IMR-90 (cell line): ENCODE measurements around the gene WBP1L. TPM values are rescaled to one million over a fixed set of nuclear protein-coding genes. Genes with fewer than 3 reads are reported as not detected.

ENCODE experiments used
- ATAC-seq: fragments of 200-7000 bp; cut with Tn5 transposase; 2 replicates; pipeline ENCODE4 v1.9.1; 2020; ENCODE audit warnings: low read depth, mild to moderate bottlenecking, moderate library complexity
- BruUV-seq: library from RNA; stranded (reverse); fragments of 400-500 nt; replicated peaks from 2 replicates; lab custom pipeline; 2021; lab: Mats Ljungman, UMichigan
- CTCF ChIA-PET: fragments of 300-600 bp; formaldehyde crosslinking; extraction: SDS; loops from one replicate; lab custom pipeline; 2021; ENCODE audit warnings: antibody characterized with exemption; lab: Yijun Ruan, JAX
- POLR2A ChIA-PET: fragments of 300-600 bp; sonication (Branson Sonifier 250); formaldehyde crosslinking; loops from one replicate; lab custom pipeline; 2022; ENCODE audit warnings: antibody characterized with exemption; ENCODE audit not compliant: unreplicated experiment; lab: Charles Lee
- DNase-seq: peaks from one replicate; pipeline ENCODE4 v3.0.0; 2013
- H2AFZ ChIP-seq: replicated peaks from 2 replicates; pipeline ENCODE3; 2013; ENCODE audit warnings: low read length, mild to moderate bottlenecking; ENCODE audit not compliant: poor library complexity
- H2AK5ac ChIP-seq: 2 replicates; pipeline ENCODE4 v1.6.1; 2013; ENCODE audit warnings: low read depth, low read length, inconsistent platforms
- H2AK9ac ChIP-seq: replicated peaks from 2 replicates; pipeline ENCODE3; 2013; ENCODE audit warnings: mild to moderate bottlenecking, low read depth, low read length, moderate library complexity; ENCODE audit not compliant: poor library complexity
- H2BK120ac ChIP-seq: 2 replicates; pipeline ENCODE4 v1.6.1; 2013; ENCODE audit warnings: low read depth, low read length, inconsistent platforms
- H2BK15ac ChIP-seq: 3 replicates; pipeline ENCODE4 v1.6.1; 2013; ENCODE audit warnings: low read depth, low read length, inconsistent platforms
- H2BK20ac ChIP-seq: 2 replicates; pipeline ENCODE4 v1.6.1; 2013; ENCODE audit warnings: low read depth, mild to moderate bottlenecking, inconsistent platforms, low read length, moderate library complexity
- H2BK5ac ChIP-seq: 2 replicates; pipeline ENCODE4 v1.6.1; 2013; ENCODE audit warnings: mild to moderate bottlenecking, low read depth, low read length, inconsistent platforms; ENCODE audit not compliant: poor library complexity, severe bottlenecking
- H3K14ac ChIP-seq: replicated peaks from 2 replicates; pipeline ENCODE4 v1.6.1; 2013; ENCODE audit warnings: low read depth, low read length, inconsistent platforms
- H3K18ac ChIP-seq: 2 replicates; pipeline ENCODE4 v1.6.1; 2013; ENCODE audit warnings: low read depth, low read length, control low read depth
- H3K23ac ChIP-seq: 2 replicates; pipeline ENCODE4 v1.6.1; 2013; ENCODE audit warnings: low read depth, low read length, inconsistent platforms
- H3K27ac ChIP-seq: 2 replicates; pipeline ENCODE4 v1.5.1; 2013; ENCODE audit warnings: mild to moderate bottlenecking, control low read depth, low read length; ENCODE audit not compliant: insufficient read depth
- H3K27me3 ChIP-seq: 2 replicates; pipeline ENCODE4 v1.6.1; 2013; ENCODE audit warnings: low read length; ENCODE audit not compliant: control insufficient read depth, insufficient read depth
- H3K36me3 ChIP-seq: 2 replicates; pipeline ENCODE4 v1.6.1; 2013; ENCODE audit warnings: low read length, mixed read lengths; ENCODE audit not compliant: control insufficient read depth, insufficient read depth
- H3K4ac ChIP-seq: 2 replicates; pipeline ENCODE4 v1.6.1; 2013; ENCODE audit warnings: low read depth, low read length, inconsistent platforms
- H3K4me1 ChIP-seq: 2 replicates; pipeline ENCODE4 v1.6.1; 2013; ENCODE audit warnings: low read length, mixed read lengths; ENCODE audit not compliant: control insufficient read depth, insufficient read depth
- H3K4me2 ChIP-seq: 2 replicates; pipeline ENCODE4 v1.6.1; 2013; ENCODE audit warnings: low read depth, mild to moderate bottlenecking, control low read depth, low read length, moderate library complexity
- H3K4me3 ChIP-seq: 2 replicates; pipeline ENCODE4 v1.5.1; 2013; ENCODE audit warnings: low read depth, mild to moderate bottlenecking, control low read depth, low read length, moderate library complexity; ENCODE audit not compliant: insufficient read depth
- H3K56ac ChIP-seq: 2 replicates; pipeline ENCODE4 v1.6.1; 2013; ENCODE audit warnings: low read length, inconsistent platforms; ENCODE audit not compliant: insufficient read depth; ENCODE audit errors: extremely low read depth
- H3K79me1 ChIP-seq, 2 experiments: 2 replicates each; pipeline ENCODE4 v1.6.1; 2013; ENCODE audit warnings: low read length in 2 of 2, inconsistent platforms in 1 of 2, low read depth in 1 of 2
- H3K9ac ChIP-seq: 2 replicates; pipeline ENCODE4 v1.6.1; 2013; ENCODE audit warnings: low read depth, low read length, control low read depth
- H3K9me1 ChIP-seq: 2 replicates; pipeline ENCODE4 v1.6.1; 2013; ENCODE audit warnings: low read length, inconsistent platforms; ENCODE audit not compliant: insufficient read depth
- H3K9me3 ChIP-seq: 2 replicates; pipeline ENCODE4 v1.6.1; 2013; ENCODE audit warnings: low read length; ENCODE audit not compliant: control insufficient read depth, insufficient read depth
- H4K20me1 ChIP-seq: 2 replicates; pipeline ENCODE4 v1.6.1; 2013; ENCODE audit warnings: low read length, inconsistent platforms; ENCODE audit not compliant: insufficient read depth
- H4K5ac ChIP-seq: 2 replicates; pipeline ENCODE4 v1.6.1; 2013; ENCODE audit warnings: mild to moderate bottlenecking, low read depth, low read length, control low read depth
- H4K8ac ChIP-seq, 2 experiments: 2 replicates each; pipeline ENCODE4 v1.6.1; 2013; ENCODE audit warnings: low read depth in 2 of 2, low read length in 2 of 2, control low read depth in 1 of 2, inconsistent platforms in 1 of 2
- H4K91ac ChIP-seq: 2 replicates; pipeline ENCODE4 v1.6.1; 2013; ENCODE audit warnings: low read depth, low read length, inconsistent platforms; ENCODE audit not compliant: insufficient read depth
- BHLHE40 ChIP-seq: fragments of 150-350 bp; IDR thresholded peaks from 2 replicates; pipeline ENCODE4 v1.6.1; 2016; ENCODE audit warnings: mild to moderate bottlenecking, low read depth, low read length
- CEBPB ChIP-seq: IDR thresholded peaks from 2 replicates; pipeline ENCODE4 v1.6.1; 2012; ENCODE audit warnings: low read depth, low read length, improper control_type of control experiment
- CHD1 ChIP-seq: IDR thresholded peaks from 2 replicates; pipeline ENCODE4 v1.6.1; 2012; ENCODE audit warnings: low read depth, low read length, improper control_type of control experiment
- ELK1 ChIP-seq: fragments of 150-350 bp; IDR thresholded peaks from 2 replicates; pipeline ENCODE4 v1.6.1; 2016; ENCODE audit warnings: low read depth, mild to moderate bottlenecking, low read length, moderate library complexity, borderline replicate concordance
- FOS ChIP-seq: fragments of 150-350 bp; IDR thresholded peaks from 2 replicates; pipeline ENCODE4 v1.6.1; 2016; ENCODE audit warnings: low read depth, low read length
- MAFK ChIP-seq: IDR thresholded peaks from 2 replicates; pipeline ENCODE4 v1.6.1; 2012; ENCODE audit warnings: low read depth, low read length, improper control_type of control experiment
- MAZ ChIP-seq: IDR thresholded peaks from 2 replicates; pipeline ENCODE4 v1.6.1; 2012; ENCODE audit warnings: low read depth, mild to moderate bottlenecking, low read length, improper control_type of control experiment, moderate library complexity, borderline replicate concordance
- MXI1 ChIP-seq: IDR thresholded peaks from 2 replicates; pipeline ENCODE4 v1.6.1; 2012; ENCODE audit warnings: low read depth, mild to moderate bottlenecking, low read length, moderate library complexity, borderline replicate concordance
- NFE2L2 ChIP-seq: fragments of 150-350 bp; IDR thresholded peaks from 2 replicates; pipeline ENCODE4 v1.6.1; 2016; ENCODE audit warnings: low read depth, mild to moderate bottlenecking, low read length
- POLR2A ChIP-seq: IDR thresholded peaks from 2 replicates; pipeline ENCODE4 v1.6.1; 2012; ENCODE audit warnings: mild to moderate bottlenecking, low read depth, low read length
- RAD21 ChIP-seq: IDR thresholded peaks from 2 replicates; pipeline ENCODE4 v1.6.1; 2012; ENCODE audit warnings: low read length, improper control_type of control experiment
- RCOR1 ChIP-seq: IDR thresholded peaks from 2 replicates; pipeline ENCODE4 v1.6.1; 2012; ENCODE audit warnings: mild to moderate bottlenecking, low read length, improper control_type of control experiment; ENCODE audit not compliant: insufficient replicate concordance
- RFX5 ChIP-seq: IDR thresholded peaks from 2 replicates; pipeline ENCODE4 v1.8.0; 2012; ENCODE audit warnings: low read depth, mild to moderate bottlenecking, low read length, moderate library complexity
- SMC3 ChIP-seq: fragments of 150-350 bp; IDR thresholded peaks from 2 replicates; pipeline ENCODE4 v1.6.1; 2016; ENCODE audit warnings: low read depth, mild to moderate bottlenecking, antibody characterized with exemption, low read length, moderate library complexity
- USF2 ChIP-seq: fragments of 150-350 bp; IDR thresholded peaks from 2 replicates; pipeline ENCODE4 v1.6.1; 2017; ENCODE audit warnings: mild to moderate bottlenecking, antibody characterized with exemption, low read length, low read depth
- WGBS, 2 experiments: methylation state at CpG; one replicate each; pipeline versions ENCODE4 v1.1.5 to v1.1.7; 2013; ENCODE audit warnings: missing lambda C conversion rate in 2 of 2; ENCODE audit not compliant: insufficient read length in 1 of 2; ENCODE audit errors: extremely low coverage in 2 of 2; 5-methylcytosine and 5-hydroxymethylcytosine counted together
- dilution Hi-C: fragments of 300-500 bp; cut with HindIII; formaldehyde crosslinking; loops from one replicate; pipeline ENCODE4 v1.14.3; 2018; ENCODE audit warnings: low sequenced_read_pairs; ENCODE audit not compliant: unreplicated experiment
- in situ Hi-C: fragments of 300-500 bp; cut with MboI; formaldehyde crosslinking; loops from 3 replicates; pipeline ENCODE4 v1.14.3; 2019; ENCODE audit warnings: low sequenced_read_pairs, inconsistent platforms, mixed read lengths
- intact Hi-C: fragments of 100-400 bp; cut with micrococcal nuclease; formaldehyde crosslinking; loops from 2 replicates; pipeline ENCODE4 v1.10.0; 2022
- polyA plus RNA-seq, 3 experiments: library from polyadenylated mRNA; depleted of rRNA; stranded (reverse); fragments of >200 nt; gene quantifications; 2 replicates each; pipeline ENCODE4 v1.2.3, GENCODE V29; 2012; ENCODE audit warnings: low replicate concordance in 1 of 3
- total RNA-seq: library from RNA; depleted of rRNA; stranded (reverse); fragments of >200 nt; gene quantifications from 2 replicates; pipeline ENCODE4 v1.2.3, GENCODE V29; 2012
- TF ChIP-seq, protein P1 (sequence below): conservative IDR thresholded peaks from 2 replicates; pipeline ENCODE4 v1.5.1; 2012; ENCODE audit warnings: mild to moderate bottlenecking, low read depth, low read length, improper control_type of control experiment

The WBP1L gene
- total and polyA plus RNA-seq, 2 of the 4 experiments (the other 2 are of a cell fraction) = 20.7 to 31.0 TPM

DNA sequence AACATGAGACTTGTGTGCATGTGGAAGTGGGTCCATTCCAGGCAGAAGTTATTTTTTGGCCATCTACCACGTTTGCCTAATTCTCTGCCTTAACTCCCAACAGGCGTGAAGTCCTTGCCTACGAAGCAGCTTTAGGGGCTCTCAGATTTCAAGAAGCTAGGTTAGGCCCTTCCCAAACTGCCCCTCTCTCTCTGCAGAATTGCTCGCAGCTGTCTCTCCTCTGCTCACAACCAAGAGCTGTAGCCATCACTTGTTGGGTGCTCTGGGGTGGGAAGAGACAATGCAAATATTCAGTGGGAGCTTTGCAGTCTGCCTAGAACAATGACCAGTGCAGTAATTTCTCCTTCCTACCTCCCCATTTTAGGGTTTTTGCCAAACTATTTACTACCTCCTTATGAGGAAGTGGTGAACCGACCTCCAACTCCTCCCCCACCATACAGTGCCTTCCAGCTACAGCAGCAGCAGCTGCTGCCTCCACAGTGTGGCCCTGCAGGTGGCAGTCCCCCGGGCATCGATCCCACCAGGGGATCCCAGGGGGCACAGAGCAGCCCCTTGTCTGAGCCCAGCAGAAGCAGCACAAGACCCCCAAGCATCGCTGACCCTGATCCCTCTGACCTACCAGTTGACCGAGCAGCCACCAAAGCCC lies 68.6 kb downstream of the WBP1L start:
- Histone ChIP-seq H3K27me3 (no peaks in the 10 kb centered on the region), H3K4ac (no peak overlapping the region), H4K8ac (no peak overlapping the region), H4K5ac (no peak overlapping the region), H2BK20ac (no peak overlapping the region), H4K20me1 (no peaks in the 10 kb centered on the region; the same call in 1 of the 2 replicates), H2AK5ac (no peak overlapping the region), H3K4me1 (peaks cover 27% of the 10 kb centered on the region), H3K9me1 (peaks cover 29% of the 10 kb centered on the region), H3K4me2 (no peak overlapping the region), H3K23ac (no peak overlapping the region), H4K91ac (no peak overlapping the region), H3K14ac (no peak overlapping the region), H3K9me3 (no peaks in the 10 kb centered on the region), H2BK5ac (no peak overlapping the region), H2AFZ (no peak overlapping the region), H3K36me3 (peaks cover 43% of the 10 kb centered on the region), H3K9ac (no peak overlapping the region), H3K4me3 (no peak overlapping the region), H2BK120ac (no peak overlapping the region), H3K56ac (no peak overlapping the region), H3K79me1 (peaks cover 9 to 35% of the 10 kb centered on the region in 2 experiments), H3K18ac (no peak overlapping the region), H3K27ac (no peak overlapping the region), H2BK15ac (no peak overlapping the region), H2AK9ac (no peak overlapping the region)
- WGBS, 2 experiments = 95% methylated on average over 4 of the region's 9 CpGs; no CpG with 5 or more reads in 1 of the 2 experiments
- dilution Hi-C loops (no loop called here), in situ Hi-C loops (no loop called here), intact Hi-C loops (no loop called here)
- DNase-seq = no peak
- TF ChIP-seq RAD21 (no peak), RFX5 (no peak), POLR2A (no peak), MXI1 (no peak), ELK1 (no peak), CEBPB (no peak), RCOR1 (no peak), SMC3 (no peak), MAFK (no peak), USF2 (no peak), NFE2L2 (no peak), CHD1 (no peak), BHLHE40 (no peak), MAZ (no peak), FOS (no peak)
- TF ChIP-seq, protein P1, sequence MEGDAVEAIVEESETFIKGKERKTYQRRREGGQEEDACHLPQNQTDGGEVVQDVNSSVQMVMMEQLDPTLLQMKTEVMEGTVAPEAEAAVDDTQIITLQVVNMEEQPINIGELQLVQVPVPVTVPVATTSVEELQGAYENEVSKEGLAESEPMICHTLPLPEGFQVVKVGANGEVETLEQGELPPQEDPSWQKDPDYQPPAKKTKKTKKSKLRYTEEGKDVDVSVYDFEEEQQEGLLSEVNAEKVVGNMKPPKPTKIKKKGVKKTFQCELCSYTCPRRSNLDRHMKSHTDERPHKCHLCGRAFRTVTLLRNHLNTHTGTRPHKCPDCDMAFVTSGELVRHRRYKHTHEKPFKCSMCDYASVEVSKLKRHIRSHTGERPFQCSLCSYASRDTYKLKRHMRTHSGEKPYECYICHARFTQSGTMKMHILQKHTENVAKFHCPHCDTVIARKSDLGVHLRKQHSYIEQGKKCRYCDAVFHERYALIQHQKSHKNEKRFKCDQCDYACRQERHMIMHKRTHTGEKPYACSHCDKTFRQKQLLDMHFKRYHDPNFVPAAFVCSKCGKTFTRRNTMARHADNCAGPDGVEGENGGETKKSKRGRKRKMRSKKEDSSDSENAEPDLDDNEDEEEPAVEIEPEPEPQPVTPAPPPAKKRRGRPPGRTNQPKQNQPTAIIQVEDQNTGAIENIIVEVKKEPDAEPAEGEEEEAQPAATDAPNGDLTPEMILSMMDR = no peak
- CTCF ChIA-PET = no interaction called here
- no TSS peak for BruUV-seq
- POLR2A ChIA-PET = no interaction called here
- ATAC-seq = no peak
